Mucosa of descending colon (tissue), 3 donors: ENCODE results near the gene IL6. TPM values are rescaled to one million over a fixed set of nuclear protein-coding genes. Genes with fewer than 3 reads are reported as not detected.

Experiments used
- ATAC-seq: fragments of 200-7000 bp; cut with Tn5 transposase; one replicate; pipeline ENCODE4 v1.9.1; 2020; ENCODE audit warnings: mild to moderate bottlenecking, moderate library complexity
- DNase-seq, 3 donors: peaks; one replicate each; pipeline ENCODE4 v3.0.0-alpha.2; 2020
- H3K36me3 ChIP-seq: fragments of 200-600 bp; one replicate; pipeline ENCODE4 v1.8.0; 2021; ENCODE audit warnings: low read depth, mild to moderate bottlenecking
- H3K4me1 ChIP-seq: fragments of 200-600 bp; one replicate; pipeline ENCODE4 v1.8.0; 2021; ENCODE audit warnings: low read depth, mild to moderate bottlenecking
- H3K4me3 ChIP-seq: fragments of 200-600 bp; one replicate; pipeline ENCODE4 v1.8.0; 2021; ENCODE audit warnings: mild to moderate bottlenecking
- H3K9me3 ChIP-seq: fragments of 200-600 bp; one replicate; pipeline ENCODE4 v1.8.0; 2021; ENCODE audit warnings: mild to moderate bottlenecking
- intact Hi-C, 2 donors: fragments of 100-400 bp; cut with DNase I in 1 of 2; cut with micrococcal nuclease in 1 of 2; formaldehyde crosslinking; loops; one replicate each; pipeline versions ENCODE4 v1.11.0 to v1.11.1; 2022; cut with DNase I, micrococcal nuclease
- total RNA-seq, 3 donors: library from RNA; stranded (reverse); fragmentation: NEBNext Ultra II Directional in 2 of 3; extraction: Animal tissue kit (Norgen Biotek cat#: 25700) in 2 of 3; gene quantifications; one replicate each; pipeline versions ENCODE4 v1.2.1 to v1.2.4, GENCODE V29; 2021 to 2023
- TF ChIP-seq, protein P1 (sequence below): fragments of 200-600 bp; IDR thresholded peaks from one replicate; pipeline ENCODE4 v1.8.0; 2022; ENCODE audit warnings: antibody characterized with exemption, mild to moderate bottlenecking
- donor health status: DM: no; HTN: no; CAD: no; lungs with moderate emphysema.
- donor health status: DM: no; HTN: no; CAD: no.
- donor health status: DM: no; HTN: yes; CAD: no.

Gene IL6
- total RNA-seq, 3 donors from 2014 or later = 0.53 to 2.2 TPM; not detected in 1

DNA sequence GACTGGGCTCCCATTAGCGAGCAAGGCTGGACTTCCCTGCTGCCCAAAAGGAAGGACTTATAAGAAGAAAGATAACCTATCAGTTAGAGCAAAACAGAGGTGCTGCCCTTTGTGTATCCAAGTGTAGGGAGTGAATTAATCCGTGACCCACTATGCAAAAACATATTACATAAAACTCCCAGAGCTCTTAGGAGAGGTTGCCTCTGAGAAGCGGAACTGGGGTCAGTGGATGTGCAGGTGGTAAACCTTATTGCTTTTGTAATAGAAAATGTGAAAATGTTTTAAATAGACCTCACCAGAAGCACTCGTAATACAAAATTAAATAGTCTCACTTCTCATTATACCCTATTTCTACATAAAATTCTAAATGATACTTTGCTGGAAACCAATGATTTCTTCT, 17.1 kb upstream of the IL6 start:
- H3K4me3 ChIP-seq = no peak overlapping the region
- H3K36me3 ChIP-seq = no peaks in the 10 kb centered on the region
- peak; percentile 25 for ATAC-seq

GRCh38 chr7:22712999-22713398, 14.0 kb upstream of the IL6 start:
- TF ChIP-seq, protein P1, sequence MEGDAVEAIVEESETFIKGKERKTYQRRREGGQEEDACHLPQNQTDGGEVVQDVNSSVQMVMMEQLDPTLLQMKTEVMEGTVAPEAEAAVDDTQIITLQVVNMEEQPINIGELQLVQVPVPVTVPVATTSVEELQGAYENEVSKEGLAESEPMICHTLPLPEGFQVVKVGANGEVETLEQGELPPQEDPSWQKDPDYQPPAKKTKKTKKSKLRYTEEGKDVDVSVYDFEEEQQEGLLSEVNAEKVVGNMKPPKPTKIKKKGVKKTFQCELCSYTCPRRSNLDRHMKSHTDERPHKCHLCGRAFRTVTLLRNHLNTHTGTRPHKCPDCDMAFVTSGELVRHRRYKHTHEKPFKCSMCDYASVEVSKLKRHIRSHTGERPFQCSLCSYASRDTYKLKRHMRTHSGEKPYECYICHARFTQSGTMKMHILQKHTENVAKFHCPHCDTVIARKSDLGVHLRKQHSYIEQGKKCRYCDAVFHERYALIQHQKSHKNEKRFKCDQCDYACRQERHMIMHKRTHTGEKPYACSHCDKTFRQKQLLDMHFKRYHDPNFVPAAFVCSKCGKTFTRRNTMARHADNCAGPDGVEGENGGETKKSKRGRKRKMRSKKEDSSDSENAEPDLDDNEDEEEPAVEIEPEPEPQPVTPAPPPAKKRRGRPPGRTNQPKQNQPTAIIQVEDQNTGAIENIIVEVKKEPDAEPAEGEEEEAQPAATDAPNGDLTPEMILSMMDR = no peak
- Histone ChIP-seq H3K9me3 (no peaks in the 10 kb centered on the region), H3K4me1 (no peaks in the 10 kb centered on the region), H3K36me3 (no peaks in the 10 kb centered on the region), H3K4me3 (no peak overlapping the region)
- ATAC-seq = peak; percentile 22
- DNase-seq = no peak
- intact Hi-C loops = no loop called here

More for the DNA sequence above, 17.1 kb upstream of the IL6 start:
- Histone ChIP-seq H3K9me3 (no peaks in the 10 kb centered on the region), H3K4me1 (no peaks in the 10 kb centered on the region)
- TF ChIP-seq, protein P1 = no peak
- no peak for DNase-seq
- intact Hi-C loops = no loop called here

DNA sequence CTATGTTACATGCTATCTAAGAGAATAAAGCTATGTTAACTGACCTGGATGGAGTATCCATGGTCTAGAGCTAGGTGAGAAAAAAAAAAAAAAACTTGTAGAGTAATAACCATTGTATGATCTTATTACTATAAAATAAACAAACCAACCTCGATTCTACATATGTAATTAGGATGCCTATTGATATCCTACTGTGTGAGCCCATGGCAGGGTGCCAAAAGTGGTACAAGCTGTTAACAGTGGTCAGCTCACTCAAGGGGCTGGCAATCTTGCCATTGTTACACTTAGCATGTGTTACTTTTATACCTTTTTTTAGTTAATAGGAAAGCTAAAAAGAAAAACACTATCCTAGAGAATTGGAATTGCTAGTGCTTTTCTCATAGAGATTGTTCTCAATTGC, 13.5 kb upstream of the IL6 start:
- Histone ChIP-seq H3K4me1 (no peaks in the 10 kb centered on the region), H3K9me3 (no peaks in the 10 kb centered on the region), H3K4me3 (no peak overlapping the region), H3K36me3 (no peaks in the 10 kb centered on the region)
- TF ChIP-seq, protein P1 = no peak
- intact Hi-C loops = no loop called here
- DNase-seq (no peak), ATAC-seq (no peak)

- TF ChIP-seq, protein P1 = no peak
- DNase-seq (no peak), ATAC-seq (no peak)
- intact Hi-C loops = no loop called here
- no peaks in the 10 kb centered on the region for H3K36me3 ChIP-seq
- no peaks in the 10 kb centered on the region for H3K4me1 ChIP-seq
- H3K9me3 ChIP-seq = no peaks in the 10 kb centered on the region
- H3K4me3 ChIP-seq = no peak overlapping the region
These were observed 11.0 kb upstream of the IL6 start for GRCh38 chr7:22715969-22716368.

DNA sequence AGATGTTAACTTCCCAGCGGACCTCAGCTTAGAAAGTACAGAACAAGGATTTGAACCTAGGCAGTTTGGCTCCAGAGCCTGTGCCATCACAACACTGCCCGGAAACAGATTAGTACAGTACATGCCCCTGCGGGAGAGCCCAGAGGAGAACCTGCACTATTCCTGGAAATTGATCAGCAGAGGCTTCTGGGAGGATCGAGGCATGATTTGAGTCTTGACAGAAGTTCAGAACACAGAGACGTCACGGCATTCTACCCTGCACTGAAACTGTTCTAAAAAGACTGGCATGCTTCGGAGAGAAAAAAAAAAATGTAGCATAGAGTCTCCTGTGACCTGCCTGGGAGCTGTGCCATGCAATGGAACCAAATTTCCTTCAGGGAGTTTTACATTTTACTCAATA, 9.2 kb upstream of the IL6 start:
- intact Hi-C loops = no loop called here
- no peak overlapping the region for H3K4me3 ChIP-seq
- TF ChIP-seq, protein P1 = no peak
- DNase-seq = no peak
- no peaks in the 10 kb centered on the region for H3K4me1 ChIP-seq
- H3K9me3 ChIP-seq = no peaks in the 10 kb centered on the region
- H3K36me3 ChIP-seq = no peaks in the 10 kb centered on the region
- ATAC-seq = no peak

DNA sequence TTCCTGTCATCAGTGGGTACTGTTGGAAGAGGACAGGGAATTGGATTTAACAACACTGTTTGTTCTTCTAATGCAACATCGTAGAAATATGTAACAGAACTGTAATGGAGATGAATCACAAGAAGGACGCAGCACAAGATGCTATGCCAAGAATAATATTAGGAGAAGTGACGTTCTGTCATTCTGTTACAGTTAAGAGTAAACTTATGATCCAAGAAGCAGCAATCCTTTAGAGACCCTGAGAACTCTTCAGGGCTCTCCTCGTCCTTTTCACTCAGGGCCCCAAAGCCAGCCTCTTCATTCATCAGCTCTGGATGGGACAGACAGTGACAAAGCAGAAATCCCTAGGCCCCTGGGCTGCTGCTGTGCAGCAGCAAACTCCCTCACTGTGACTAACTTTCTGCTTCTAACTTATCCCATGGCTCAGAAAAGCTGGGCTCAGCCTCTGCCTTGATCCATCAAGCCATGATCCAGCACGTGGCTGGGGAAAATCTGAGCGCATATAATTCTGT, 8.7 kb upstream of the IL6 start:
- DNase-seq (no peak), ATAC-seq (no peak)
- intact Hi-C loops = no loop called here
- Histone ChIP-seq H3K4me1 (no peaks in the 10 kb centered on the region), H3K4me3 (no peak overlapping the region), H3K36me3 (no peaks in the 10 kb centered on the region), H3K9me3 (no peaks in the 10 kb centered on the region)
- TF ChIP-seq, protein P1 = no peak
